ENCODE results near the gene ERCC1. TPM values are rescaled to one million over a fixed set of nuclear protein-coding genes. Genes with fewer than 3 reads are reported as not detected.
A peak's percentile ranks its signal among the peaks of the same experiment; 100 is the strongest.

ERCC1 gene
- total RNA-seq, 6 experiments from 2014 or later, result 19.2 to 29.4 (median 22.6) TPM

DNA sequence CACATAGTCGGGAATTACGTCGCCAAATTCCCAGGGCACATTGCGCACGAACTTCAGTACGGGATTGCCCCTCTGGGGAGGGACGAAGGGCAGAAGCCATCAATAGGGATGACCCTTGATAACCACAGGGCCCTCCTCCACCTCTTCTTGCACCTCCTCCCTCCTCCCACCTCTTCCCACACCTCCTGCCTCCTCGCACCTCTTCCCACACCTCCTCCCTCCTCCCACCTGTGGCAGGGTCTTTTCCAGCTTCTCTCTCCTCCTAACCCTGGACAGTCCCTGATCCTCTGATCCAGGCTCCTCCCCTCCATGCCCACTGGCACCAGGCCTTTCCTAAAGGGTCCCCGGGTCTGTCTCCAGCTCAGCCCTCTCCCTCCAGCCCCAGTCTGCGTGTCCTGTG is 3.4 kb downstream of the ERCC1 start:
- H3K27ac ChIP-seq, result no peak overlapping the region
- peaks cover 0 to 14% (median 2%) of the 10 kb centered on the region in 4 donors for H3K4me1 ChIP-seq
- H3K4me3 ChIP-seq, result no peak overlapping the region
- peaks cover 0 to 9% (median 3%) of the 10 kb centered on the region in 4 donors for H3K36me3 ChIP-seq
- H3K9me3 ChIP-seq, result no peaks in the 10 kb centered on the region
- WGBS (ENCODE audit: insufficient coverage, low coverage, low lambda C conversion rate, missing lambda C conversion rate), result 74% methylated on average over 4 of the region's 10 CpGs
- no peaks in the 10 kb centered on the region for H3K27me3 ChIP-seq
- intact Hi-C loops (cut with DNase I), result no loop called here
- TF ChIP-seq, protein P1, sequence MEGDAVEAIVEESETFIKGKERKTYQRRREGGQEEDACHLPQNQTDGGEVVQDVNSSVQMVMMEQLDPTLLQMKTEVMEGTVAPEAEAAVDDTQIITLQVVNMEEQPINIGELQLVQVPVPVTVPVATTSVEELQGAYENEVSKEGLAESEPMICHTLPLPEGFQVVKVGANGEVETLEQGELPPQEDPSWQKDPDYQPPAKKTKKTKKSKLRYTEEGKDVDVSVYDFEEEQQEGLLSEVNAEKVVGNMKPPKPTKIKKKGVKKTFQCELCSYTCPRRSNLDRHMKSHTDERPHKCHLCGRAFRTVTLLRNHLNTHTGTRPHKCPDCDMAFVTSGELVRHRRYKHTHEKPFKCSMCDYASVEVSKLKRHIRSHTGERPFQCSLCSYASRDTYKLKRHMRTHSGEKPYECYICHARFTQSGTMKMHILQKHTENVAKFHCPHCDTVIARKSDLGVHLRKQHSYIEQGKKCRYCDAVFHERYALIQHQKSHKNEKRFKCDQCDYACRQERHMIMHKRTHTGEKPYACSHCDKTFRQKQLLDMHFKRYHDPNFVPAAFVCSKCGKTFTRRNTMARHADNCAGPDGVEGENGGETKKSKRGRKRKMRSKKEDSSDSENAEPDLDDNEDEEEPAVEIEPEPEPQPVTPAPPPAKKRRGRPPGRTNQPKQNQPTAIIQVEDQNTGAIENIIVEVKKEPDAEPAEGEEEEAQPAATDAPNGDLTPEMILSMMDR (IDR thresholded peaks at IDR 0.05), result no peak
- TF ChIP-seq POLR2A (IDR thresholded peaks at IDR 0.05), result no peak
- ATAC-seq, result no peak
- no peak for DNase-seq

DNA sequence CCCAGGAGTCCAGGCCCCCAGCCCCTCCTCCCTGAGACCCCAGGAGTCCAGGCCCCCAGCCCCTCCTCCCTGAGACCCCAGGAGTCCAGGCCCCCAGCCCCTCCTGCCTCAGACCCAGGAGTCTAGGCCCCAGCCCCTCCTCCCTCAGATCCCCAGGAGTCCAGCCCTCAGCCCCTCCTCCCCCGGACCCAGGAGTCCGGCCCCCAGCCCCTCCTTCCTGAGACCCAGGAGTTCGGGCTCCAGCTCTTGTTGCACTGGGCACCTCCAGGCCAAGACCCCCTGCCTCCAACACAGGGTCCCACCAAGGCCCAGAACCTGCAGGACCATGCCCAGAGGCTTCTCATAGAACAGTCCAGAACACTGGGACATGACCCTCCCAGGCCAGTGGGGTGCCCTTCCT is 3.8 kb downstream of the ERCC1 start:
- DNase-seq (no peak), ATAC-seq (no peak)
- no peak overlapping the region for H3K27ac ChIP-seq
- H3K4me3 ChIP-seq, result no peak overlapping the region
- no peaks in the 10 kb centered on the region for H3K27me3 ChIP-seq
- no peaks in the 10 kb centered on the region for H3K9me3 ChIP-seq
- TF ChIP-seq POLR2A (IDR thresholded peaks at IDR 0.05), result no peak
- TF ChIP-seq, protein P1 (IDR thresholded peaks at IDR 0.05), result no peak
- H3K36me3 ChIP-seq, result peaks cover 0 to 9% (median 3%) of the 10 kb centered on the region in 4 donors
- peaks cover 0 to 14% (median 2%) of the 10 kb centered on the region in 4 donors for H3K4me1 ChIP-seq
- WGBS (ENCODE audit: insufficient coverage, low coverage, low lambda C conversion rate, missing lambda C conversion rate), result no CpG with 5 or more reads among the region's 3 CpGs
- intact Hi-C loops (cut with DNase I), result no loop called here

DNA sequence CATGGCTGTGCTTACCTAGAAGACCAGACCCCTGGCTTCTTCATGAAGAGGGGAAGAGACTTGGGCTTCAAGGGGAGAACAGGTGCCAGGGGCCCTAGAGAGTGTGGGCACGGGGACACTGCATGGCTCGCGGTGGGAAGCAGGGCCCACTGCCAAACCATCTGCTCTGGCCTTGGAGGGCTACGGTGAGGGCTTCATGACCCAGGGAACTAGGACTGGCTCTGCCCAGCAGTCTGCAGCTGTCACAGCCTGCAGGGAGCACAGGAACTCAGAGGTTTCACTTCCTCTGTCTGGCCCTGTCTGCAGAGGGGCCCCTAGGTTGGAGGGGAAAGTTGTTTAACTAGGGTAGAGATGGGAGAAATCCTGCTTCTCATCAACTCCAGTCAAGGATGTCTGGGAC is 4.3 kb downstream of the ERCC1 start:
- H3K36me3 ChIP-seq, result peaks cover 0 to 12% (median 3%) of the 10 kb centered on the region in 4 donors
- intact Hi-C loops (cut with DNase I), result no loop called here
- H3K27me3 ChIP-seq, result no peaks in the 10 kb centered on the region

DNA sequence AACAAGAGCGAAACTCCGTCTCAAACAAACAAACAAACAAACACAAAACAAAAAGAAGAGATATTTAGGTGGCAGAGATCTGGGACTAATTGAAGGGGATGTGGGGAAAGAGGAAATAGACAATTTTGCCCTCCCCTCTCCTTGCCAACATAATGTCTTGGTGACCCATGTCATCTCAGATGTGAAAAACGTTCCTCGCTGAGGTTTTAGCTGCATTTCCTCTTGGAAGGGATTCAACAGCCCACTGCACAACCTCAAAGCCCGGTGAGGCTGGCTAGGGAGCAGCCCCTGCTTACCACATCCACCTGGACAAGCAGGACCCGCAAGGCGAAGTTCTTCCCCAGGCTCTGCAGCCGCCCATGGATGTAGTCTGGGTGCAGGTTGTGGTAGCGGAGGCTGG is 4.9 kb downstream of the ERCC1 start:
- TF ChIP-seq, protein P1 (IDR thresholded peaks at IDR 0.05), result no peak
- TF ChIP-seq POLR2A (IDR thresholded peaks at IDR 0.05), result no peak
- Histone ChIP-seq H3K4me1 (peaks cover 0 to 6% (median 2%) of the 10 kb centered on the region in 4 donors), H3K27me3 (no peaks in the 10 kb centered on the region), H3K4me3 (no peak overlapping the region), H3K36me3 (peaks cover 0 to 18% (median 3%) of the 10 kb centered on the region in 4 donors), H3K27ac (no peak overlapping the region), H3K9me3 (no peaks in the 10 kb centered on the region)
- 83% methylated on average over 2 of the region's 9 CpGs for WGBS (ENCODE audit: insufficient coverage, low coverage, low lambda C conversion rate, missing lambda C conversion rate)
- ATAC-seq (no peak), DNase-seq (no peak)
- intact Hi-C loops (cut with DNase I), result no loop called here

More for the DNA sequence above, 4.3 kb downstream of the ERCC1 start:
- no peak for ATAC-seq
- Histone ChIP-seq H3K27ac (no peak overlapping the region), H3K9me3 (no peaks in the 10 kb centered on the region), H3K4me3 (no peak overlapping the region), H3K4me1 (peaks cover 0 to 9% (median 2%) of the 10 kb centered on the region in 4 donors)
- DNase-seq, result peak in 1 of 3 donors; percentile 28
- TF ChIP-seq POLR2A (IDR thresholded peaks at IDR 0.05), result no peak
- TF ChIP-seq, protein P1 (IDR thresholded peaks at IDR 0.05), result no peak
- no CpG with 5 or more reads among the region's 4 CpGs for WGBS (ENCODE audit: insufficient coverage, low coverage, low lambda C conversion rate, missing lambda C conversion rate)

DNA sequence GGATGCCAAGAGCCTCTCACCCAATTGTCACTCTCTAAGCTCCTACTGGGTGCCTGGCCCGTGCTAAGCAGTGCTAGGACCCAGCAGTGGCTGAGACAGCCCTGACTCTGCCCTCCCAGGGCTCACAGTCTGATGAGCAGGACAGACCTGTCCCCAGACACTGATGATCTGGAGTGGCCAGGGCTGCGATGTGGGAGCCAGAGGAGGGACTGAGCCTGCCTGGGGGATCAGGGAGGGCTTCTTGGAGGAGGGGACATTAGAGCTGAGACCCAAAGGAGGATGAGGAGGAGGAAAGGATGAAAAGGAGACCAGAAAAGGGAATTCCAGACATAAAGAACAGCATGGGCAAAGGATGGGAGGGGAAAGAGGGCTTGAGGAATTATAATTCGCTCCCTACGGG is 6.6 kb downstream of the ERCC1 start:
- Histone ChIP-seq H3K4me3 (no peak overlapping the region), H3K9me3 (no peaks in the 10 kb centered on the region), H3K36me3 (peaks cover 0 to 29% (median 3%) of the 10 kb centered on the region in 4 donors), H3K27ac (no peak overlapping the region), H3K4me1 (no peaks in the 10 kb centered on the region), H3K27me3 (no peaks in the 10 kb centered on the region)
- intact Hi-C loops (cut with DNase I), result no loop called here
- DNase-seq, result no peak
- ATAC-seq, result peak in 1 of 4 donors; percentile 7
- WGBS (ENCODE audit: insufficient coverage, low coverage, low lambda C conversion rate, missing lambda C conversion rate), result 60% methylated on average over 2 of the region's 4 CpGs
- no peak for TF ChIP-seq POLR2A (IDR thresholded peaks at IDR 0.05)
- TF ChIP-seq, protein P1 (IDR thresholded peaks at IDR 0.05), result no peak

All from right lobe of liver (tissue), 6 donors.